ENCODE results near the gene HSF2BP. TPM values are rescaled to one million over a fixed set of nuclear protein-coding genes. Genes with fewer than 3 reads are reported as not detected.

HSF2BP gene
- total RNA-seq, 1 donor from 2014 or later = 0.75 TPM

DNA sequence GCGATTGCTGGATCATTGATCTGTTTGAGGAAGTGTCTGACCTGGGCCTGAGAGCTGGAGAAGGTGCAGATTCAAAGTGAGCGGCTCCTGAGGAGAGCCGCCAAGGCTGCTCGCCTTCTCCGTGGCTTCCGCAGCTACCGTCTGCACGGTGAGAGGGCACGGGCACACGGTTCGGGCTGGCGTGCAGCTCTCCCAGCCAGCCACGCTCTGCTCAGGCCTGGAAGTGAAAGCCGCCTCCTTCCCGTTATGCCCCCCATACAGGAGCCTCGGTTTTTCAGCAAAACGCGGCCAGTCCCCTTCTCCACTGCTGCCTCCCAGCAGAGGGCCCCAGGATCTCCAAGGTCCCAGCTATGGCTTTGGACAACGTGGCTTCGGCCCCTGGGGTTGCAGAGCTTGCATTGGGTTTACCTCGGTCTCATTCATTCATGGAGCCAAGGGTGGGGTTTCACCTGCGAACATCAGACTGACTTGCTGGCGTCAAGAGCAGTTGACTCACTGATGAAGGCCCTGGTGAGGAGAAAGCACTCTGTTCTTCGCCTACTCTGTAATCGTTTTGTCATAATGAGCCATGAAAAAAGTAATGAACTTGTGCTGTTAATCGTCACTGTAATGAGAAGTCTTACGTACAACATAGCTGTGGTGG lies 35.3 kb upstream of the HSF2BP start:
- H3K27me3 ChIP-seq = no peaks in the 10 kb centered on the region
- H3K4me3 ChIP-seq = no peak overlapping the region
- H3K4me1 ChIP-seq = no peaks in the 10 kb centered on the region
- H3K36me3 ChIP-seq = peaks cover 34 to 64% of the 10 kb centered on the region in 2 donors
- DNase-seq (ENCODE audit: low spot score in 2 of 2) = no peak
- intact Hi-C loops (cut with DNase I) = no loop called here
- TF ChIP-seq, protein P1, sequence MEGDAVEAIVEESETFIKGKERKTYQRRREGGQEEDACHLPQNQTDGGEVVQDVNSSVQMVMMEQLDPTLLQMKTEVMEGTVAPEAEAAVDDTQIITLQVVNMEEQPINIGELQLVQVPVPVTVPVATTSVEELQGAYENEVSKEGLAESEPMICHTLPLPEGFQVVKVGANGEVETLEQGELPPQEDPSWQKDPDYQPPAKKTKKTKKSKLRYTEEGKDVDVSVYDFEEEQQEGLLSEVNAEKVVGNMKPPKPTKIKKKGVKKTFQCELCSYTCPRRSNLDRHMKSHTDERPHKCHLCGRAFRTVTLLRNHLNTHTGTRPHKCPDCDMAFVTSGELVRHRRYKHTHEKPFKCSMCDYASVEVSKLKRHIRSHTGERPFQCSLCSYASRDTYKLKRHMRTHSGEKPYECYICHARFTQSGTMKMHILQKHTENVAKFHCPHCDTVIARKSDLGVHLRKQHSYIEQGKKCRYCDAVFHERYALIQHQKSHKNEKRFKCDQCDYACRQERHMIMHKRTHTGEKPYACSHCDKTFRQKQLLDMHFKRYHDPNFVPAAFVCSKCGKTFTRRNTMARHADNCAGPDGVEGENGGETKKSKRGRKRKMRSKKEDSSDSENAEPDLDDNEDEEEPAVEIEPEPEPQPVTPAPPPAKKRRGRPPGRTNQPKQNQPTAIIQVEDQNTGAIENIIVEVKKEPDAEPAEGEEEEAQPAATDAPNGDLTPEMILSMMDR (IDR thresholded peaks at IDR 0.05) = no peak
- no peaks in the 10 kb centered on the region for H3K9me3 ChIP-seq
- H3K27ac ChIP-seq = no peak overlapping the region

DNA sequence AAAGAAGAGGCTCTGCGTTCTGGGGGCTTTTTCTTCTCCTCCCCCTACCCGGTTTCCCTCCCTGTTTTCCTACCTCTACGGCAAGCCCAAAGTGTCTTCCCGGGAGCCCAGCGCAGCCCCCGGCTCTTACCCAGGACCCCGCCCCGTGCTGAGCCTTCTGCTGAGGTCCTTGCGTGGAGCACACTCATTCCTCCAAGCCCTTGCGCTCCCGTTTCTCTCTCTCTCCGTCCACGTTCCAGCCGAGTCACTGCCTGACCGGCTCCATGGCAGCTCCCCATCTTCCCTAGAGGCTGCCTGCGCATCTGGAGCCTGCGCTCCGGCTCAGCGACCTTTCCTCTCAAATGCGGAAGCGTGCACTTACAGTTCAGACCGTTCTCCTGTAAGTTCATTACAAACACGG lies 34.7 kb upstream of the HSF2BP start:
- Histone ChIP-seq H3K4me3 (no peak overlapping the region), H3K27me3 (no peaks in the 10 kb centered on the region), H3K9me3 (no peaks in the 10 kb centered on the region), H3K36me3 (peaks cover 39 to 69% of the 10 kb centered on the region in 2 donors), H3K4me1 (no peaks in the 10 kb centered on the region), H3K27ac (no peak overlapping the region)
- DNase-seq (ENCODE audit: low spot score in 2 of 2) = no peak
- TF ChIP-seq, protein P1 (IDR thresholded peaks at IDR 0.05) = no peak
- intact Hi-C loops (cut with DNase I) = no loop called here

DNA sequence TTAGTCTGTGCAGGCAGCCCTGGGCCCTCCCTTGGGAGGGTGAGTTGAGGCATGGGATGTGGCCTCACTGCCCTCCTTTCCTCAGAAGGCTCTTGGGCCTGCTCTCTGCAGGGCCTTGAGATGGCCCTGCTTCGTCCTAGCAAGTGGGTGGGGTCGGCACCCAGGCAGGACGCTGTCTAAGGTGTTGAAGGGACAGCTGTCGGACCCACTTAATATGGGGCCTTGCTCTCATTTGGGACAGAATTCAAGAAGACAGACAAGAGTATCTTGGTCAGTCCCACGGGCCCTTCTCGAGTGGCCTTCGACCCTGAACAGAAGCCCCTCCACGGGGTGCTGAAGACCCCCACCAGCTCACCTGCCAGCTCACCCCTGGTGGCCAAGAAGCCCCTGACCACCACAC lies 33.7 kb upstream of the HSF2BP start:
- no peak overlapping the region for H3K4me3 ChIP-seq
- no peaks in the 10 kb centered on the region for H3K4me1 ChIP-seq
- no peaks in the 10 kb centered on the region for H3K27me3 ChIP-seq
- peaks cover 49 to 80% of the 10 kb centered on the region in 2 donors for H3K36me3 ChIP-seq
- TF ChIP-seq, protein P1 (IDR thresholded peaks at IDR 0.05) = no peak
- intact Hi-C loops (cut with DNase I) = no loop called here
- no peak overlapping the region for H3K27ac ChIP-seq
- no peaks in the 10 kb centered on the region for H3K9me3 ChIP-seq
- no peak for DNase-seq (ENCODE audit: low spot score in 2 of 2)

DNA sequence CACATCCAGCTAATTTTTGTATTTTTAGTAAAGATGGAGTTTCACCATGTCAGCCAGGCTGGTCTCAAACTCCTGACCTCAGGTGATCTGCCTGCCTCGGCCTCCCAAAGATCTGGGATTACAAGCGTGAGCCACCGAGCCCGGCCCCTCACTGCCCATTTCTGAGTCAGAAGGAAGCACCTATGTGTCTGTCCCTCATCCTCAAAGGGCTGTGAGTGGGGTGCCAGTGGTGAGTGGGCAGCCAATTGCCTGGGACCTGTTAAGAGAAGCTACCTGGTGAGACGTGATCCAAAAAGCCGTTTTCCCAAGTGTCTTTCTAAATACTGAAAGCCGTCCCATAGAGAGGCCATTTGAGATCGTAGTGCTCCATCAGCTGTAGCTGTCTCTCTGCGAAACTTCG lies 32.5 kb upstream of the HSF2BP start:
- Histone ChIP-seq H3K9me3 (no peaks in the 10 kb centered on the region), H3K4me3 (no peak overlapping the region), H3K27ac (no peak overlapping the region), H3K27me3 (no peaks in the 10 kb centered on the region), H3K36me3 (peaks cover 58 to 88% of the 10 kb centered on the region in 2 donors), H3K4me1 (no peaks in the 10 kb centered on the region)
- intact Hi-C loops (cut with DNase I) = no loop called here
- no peak for DNase-seq (ENCODE audit: low spot score in 2 of 2)
- TF ChIP-seq, protein P1 (IDR thresholded peaks at IDR 0.05) = no peak

DNA sequence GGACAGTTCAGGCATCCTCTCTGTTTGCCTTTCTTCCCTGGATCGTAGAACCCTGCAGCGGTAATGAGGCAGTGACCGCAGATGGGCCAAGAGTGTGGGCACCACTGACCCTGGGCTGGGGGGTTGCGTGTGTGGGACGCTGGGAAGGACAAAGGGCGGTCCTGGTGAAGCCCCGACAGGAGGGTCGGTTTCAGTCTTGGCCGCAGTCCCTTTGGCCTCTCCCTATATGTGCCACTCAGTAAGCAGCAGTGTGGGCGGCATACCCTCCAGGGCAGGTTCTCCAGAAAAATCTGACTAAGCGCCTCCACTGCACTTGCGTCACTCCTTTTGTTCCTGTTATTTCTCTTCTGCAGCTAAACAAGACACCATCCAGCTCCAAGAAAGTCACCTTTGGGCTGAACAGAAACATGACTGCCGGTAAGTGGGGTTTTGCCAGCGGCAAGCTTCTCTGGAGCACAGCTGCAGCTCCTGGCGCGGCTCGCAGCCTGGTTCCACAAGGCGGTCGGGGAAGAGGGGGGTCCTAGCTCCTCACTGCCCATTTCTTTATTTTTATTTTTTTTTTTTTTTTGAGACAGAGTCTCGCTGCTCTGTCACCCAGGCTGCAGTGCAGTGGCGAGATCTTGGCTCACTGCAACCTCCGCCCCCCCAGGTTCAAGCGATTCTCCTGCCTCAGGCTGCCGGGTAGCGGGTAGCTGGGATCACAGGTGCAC lies 32.0 kb upstream of the HSF2BP start:
- DNase-seq (ENCODE audit: low spot score in 2 of 2) = no peak
- TF ChIP-seq, protein P1 (IDR thresholded peaks at IDR 0.05) = no peak
- Histone ChIP-seq H3K27me3 (no peaks in the 10 kb centered on the region), H3K4me3 (no peak overlapping the region), H3K9me3 (no peaks in the 10 kb centered on the region), H3K4me1 (no peaks in the 10 kb centered on the region), H3K36me3 (peaks cover 64 to 88% of the 10 kb centered on the region in 2 donors), H3K27ac (no peak overlapping the region)
- intact Hi-C loops (cut with DNase I) = no loop called here

Measured in ascending aorta (tissue), 2 donors.